K562 (cell line): ENCODE data around the gene IMMP2L. TPM values are rescaled to one million over a fixed set of nuclear protein-coding genes. Genes with fewer than 3 reads are reported as not detected.

Source experiments
- AFF1 ChIP-seq, 2 experiments: fragments of 450-650 bp; IDR thresholded peaks; 2 replicates each; pipeline ENCODE4 v1.6.1; 2018; ENCODE audit warnings: mild to moderate bottlenecking in 2 of 2, low read depth in 1 of 2; ENCODE audit not compliant: partially characterized antibody in 2 of 2
- ARID2 ChIP-seq: fragments of 450-650 bp; IDR thresholded peaks from 2 replicates; pipeline ENCODE4 v1.6.1; 2017; ENCODE audit warnings: antibody characterized with exemption, mild to moderate bottlenecking
- ATF1 ChIP-seq, 2 experiments: fragments of 450-650 bp in 1 of 2; IDR thresholded peaks; 2 replicates each; pipeline ENCODE4 v1.6.1; 2016; ENCODE audit warnings: missing compliant biosample characterization in 1 of 2, missing genetic modification characterization in 1 of 2
- CREB1 ChIP-seq, 2 experiments: sonication (generic) in 1 of 2; formaldehyde crosslinking in 1 of 2; IDR thresholded peaks; 2 replicates each; pipeline versions ENCODE4 v1.6.1 to v1.8.0; 2012 to 2022; ENCODE audit warnings: inconsistent platforms in 1 of 2, mild to moderate bottlenecking in 1 of 2, missing genetic modification reagents in 1 of 2, moderate library complexity in 1 of 2
- CREM ChIP-seq: IDR thresholded peaks from 2 replicates; pipeline ENCODE4 v1.6.1; 2014; ENCODE audit warnings: antibody characterized with exemption, low read depth
- EHMT2 ChIP-seq: fragments of 450-650 bp; IDR thresholded peaks from 2 replicates; pipeline ENCODE4 v1.6.1; 2018; ENCODE audit warnings: antibody characterized with exemption
- ELF4 ChIP-seq: fragments of 450-650 bp; formaldehyde crosslinking; IDR thresholded peaks from 2 replicates; pipeline ENCODE4 v1.4.0; 2022; ENCODE audit warnings: missing genetic modification characterization
- MEIS2 ChIP-seq: fragments of 450-650 bp; IDR thresholded peaks from 2 replicates; pipeline ENCODE4 v1.6.1; 2014; ENCODE audit warnings: mild to moderate bottlenecking; ENCODE audit not compliant: partially characterized antibody
- PKNOX1 ChIP-seq: fragments of 450-650 bp; IDR thresholded peaks from 2 replicates; pipeline ENCODE4 v1.6.1; 2016
- PRMT5 ChIP-seq: sonication (generic); formaldehyde crosslinking; IDR thresholded peaks from 2 replicates; pipeline ENCODE4 v1.5.0; 2020; ENCODE audit warnings: missing genetic modification reagents
- SNIP1 ChIP-seq: fragments of 450-650 bp; IDR thresholded peaks from 2 replicates; pipeline ENCODE4 v1.7.1; 2017; ENCODE audit warnings: low read depth, mild to moderate bottlenecking
- USF2 ChIP-seq: sonication (generic); formaldehyde crosslinking; IDR thresholded peaks from 2 replicates; pipeline ENCODE4 v1.5.0; 2020; ENCODE audit warnings: missing genetic modification reagents
- ZNF766 ChIP-seq: fragments of 200-800 bp; sonication (Bioruptor generic); conservative IDR thresholded peaks from 2 replicates; pipeline ENCODE4 v1.6.1; 2016; ENCODE audit warnings: missing genetic modification characterization, missing compliant biosample characterization
- polyA plus RNA-seq, 8 experiments: library from polyadenylated mRNA; depleted of rRNA in 4 of 8; stranded (reverse) in 5 of 8; unstranded in 3 of 8; fragments of >200 nt; fragmentation: Nextera tagmentation in 2 of 8; fragmentation: Illumina TruSeq in 1 of 8; extraction: Ambion mirVana in 2 of 8; extraction: Trizol in 1 of 8; gene quantifications; 2 replicates each; pipeline versions ENCODE4 v1.2.1 to v1.2.3, GENCODE V29; 2011 to 2014; ENCODE audit warnings: inconsistent platforms in 1 of 8, missing spikeins in 1 of 8
- total RNA-seq, 7 experiments: library from RNA; depleted of rRNA in 6 of 7; stranded (reverse); fragments of >200 nt in 6 of 7; fragmentation: Illumina TruSeq in 2 of 7; extraction: Trizol in 2 of 7; gene quantifications; 2 replicates each; pipeline versions ENCODE4 v1.2.1 to v1.2.3, GENCODE V29; 2011 to 2021; ENCODE audit warnings: low replicate concordance in 1 of 7
- TF ChIP-seq, protein P1 (sequence below): sonication (generic); formaldehyde crosslinking; IDR thresholded peaks from 2 replicates; pipeline ENCODE4 v1.8.0; 2022; ENCODE audit warnings: missing genetic modification reagents, mild to moderate bottlenecking, moderate library complexity, borderline replicate concordance
- TF ChIP-seq, protein P2 (sequence below), 2 experiments: IDR thresholded peaks in 1 of 2; conservative IDR thresholded peaks in 1 of 2; 2 replicates each; pipeline ENCODE4 v1.6.1; 2016; ENCODE audit warnings: low read depth in 2 of 2, mild to moderate bottlenecking in 1 of 2, missing compliant biosample characterization in 1 of 2, missing genetic modification characterization in 1 of 2, moderate library complexity in 1 of 2

Gene IMMP2L
- total and polyA plus RNA-seq, 9 of the 15 experiments (the other 6 are each of a cell fraction or from before 2014, with no cell fraction given), result 29.7 to 116 (median 53.0) TPM

DNA sequence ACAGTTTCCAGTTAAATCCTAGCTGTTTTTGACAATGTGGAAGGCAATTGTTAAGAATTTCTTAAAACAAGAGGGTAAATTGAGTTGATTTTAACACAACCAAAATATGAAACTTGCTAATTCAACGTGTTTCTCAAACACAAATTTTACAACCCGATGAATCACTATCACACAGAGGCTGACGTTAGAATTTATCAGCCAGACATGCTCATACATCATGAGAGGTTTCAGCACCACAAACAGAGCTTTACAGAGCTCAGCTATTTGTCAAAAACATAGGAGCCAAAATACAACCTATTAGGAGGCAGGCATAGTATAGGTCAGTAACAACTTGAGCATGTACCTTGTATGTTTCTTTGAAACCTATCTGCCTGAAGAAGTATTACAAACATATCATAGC lies 435.3 kb downstream of the IMMP2L start (continued):
- peak in 1 of 2 experiments; percentile 60 for TF ChIP-seq AFF1 (IDR thresholded peaks at IDR 0.05; ENCODE audit: low read depth in 1 of 2, partially characterized antibody in 2 of 2)
- peak; percentile 91 for TF ChIP-seq EHMT2
- no peak for TF ChIP-seq ATF1 (CRISPR knock-in tag; IDR thresholded peaks at IDR 0.05)
- peak; percentile 42; the same call in 1 of the 2 replicates for TF ChIP-seq ATF1 (tag; IDR thresholded peaks at IDR 0.05)
- TF ChIP-seq ZNF766 (CRISPR knock-in tag), result peak; percentile 76
- TF ChIP-seq, protein P1, sequence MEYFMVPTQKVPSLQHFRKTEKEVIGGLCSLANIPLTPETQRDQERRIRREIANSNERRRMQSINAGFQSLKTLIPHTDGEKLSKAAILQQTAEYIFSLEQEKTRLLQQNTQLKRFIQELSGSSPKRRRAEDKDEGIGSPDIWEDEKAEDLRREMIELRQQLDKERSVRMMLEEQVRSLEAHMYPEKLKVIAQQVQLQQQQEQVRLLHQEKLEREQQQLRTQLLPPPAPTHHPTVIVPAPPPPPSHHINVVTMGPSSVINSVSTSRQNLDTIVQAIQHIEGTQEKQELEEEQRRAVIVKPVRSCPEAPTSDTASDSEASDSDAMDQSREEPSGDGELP (CRISPR knock-in tag), result no peak
- peak; percentile 29; the same call in 1 of the 2 replicates for TF ChIP-seq CREB1 (IDR thresholded peaks at IDR 0.05)
- TF ChIP-seq CREB1 (CRISPR knock-in tag; IDR thresholded peaks at IDR 0.05), result no peak
- no peak for TF ChIP-seq ELF4
- 0 out of 2 replicates have a peak, but pooled peaks have one; percentile 5 for TF ChIP-seq SNIP1
- TF ChIP-seq CREM, result peak; percentile 46; the same call in 1 of the 2 replicates
- no peak for TF ChIP-seq PRMT5 (CRISPR knock-in tag)
- TF ChIP-seq MEIS2, result peak; percentile 88
- no peak for TF ChIP-seq ARID2
- TF ChIP-seq PKNOX1, result peak; percentile 36; the same call in 1 of the 2 replicates
- TF ChIP-seq, protein P2, sequence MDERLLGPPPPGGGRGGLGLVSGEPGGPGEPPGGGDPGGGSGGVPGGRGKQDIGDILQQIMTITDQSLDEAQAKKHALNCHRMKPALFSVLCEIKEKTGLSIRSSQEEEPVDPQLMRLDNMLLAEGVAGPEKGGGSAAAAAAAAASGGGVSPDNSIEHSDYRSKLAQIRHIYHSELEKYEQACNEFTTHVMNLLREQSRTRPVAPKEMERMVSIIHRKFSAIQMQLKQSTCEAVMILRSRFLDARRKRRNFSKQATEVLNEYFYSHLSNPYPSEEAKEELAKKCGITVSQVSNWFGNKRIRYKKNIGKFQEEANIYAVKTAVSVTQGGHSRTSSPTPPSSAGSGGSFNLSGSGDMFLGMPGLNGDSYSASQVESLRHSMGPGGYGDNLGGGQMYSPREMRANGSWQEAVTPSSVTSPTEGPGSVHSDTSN (CRISPR knock-in tag; IDR thresholded peaks at IDR 0.05; ENCODE audit: low read depth), result no peak
- TF ChIP-seq, protein P2 (tag; conservative IDR thresholded peaks at IDR 0.05; ENCODE audit: low read depth), result peak; percentile 88
- TF ChIP-seq USF2, result no peak
